ENCODE results near the gene CD9.

Gene CD9

DNA sequence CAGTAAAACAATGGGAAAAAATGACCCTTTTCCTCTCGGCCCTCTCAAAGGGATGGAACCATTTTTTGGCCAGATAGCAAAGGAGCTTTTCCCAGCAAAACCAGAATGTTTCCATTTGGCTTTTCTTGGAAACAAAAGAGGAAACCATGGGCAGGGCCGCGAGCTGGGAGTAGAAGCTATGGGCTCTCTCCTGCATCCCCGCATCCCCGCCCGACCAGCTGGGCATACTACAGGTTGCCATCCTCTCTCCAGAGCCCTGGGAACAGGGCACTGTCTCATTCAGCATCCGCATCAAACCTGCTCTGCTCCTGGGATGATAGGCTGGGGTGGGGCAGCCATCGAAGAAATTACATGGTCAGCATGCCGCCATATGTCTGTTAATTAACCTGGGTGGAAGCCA is 20.9 kb downstream of the CD9 start:
- DNase-seq (ENCODE audit: low read depth, low spot score), result no peak

GRCh38 chr12:6222078-6222654 is 22.0 kb downstream of the CD9 start:
- DNase-seq (ENCODE audit: low read depth, low spot score), result peak; percentile 43

GRCh38 chr12:6223545-6223944 is 23.3 kb downstream of the CD9 start:
- DNase-seq (ENCODE audit: low read depth, low spot score), result no peak

GRCh38 chr12:6224550-6224949 is 24.4 kb downstream of the CD9 start:
- peak; percentile 82 for DNase-seq (ENCODE audit: low read depth, low spot score)

- DNase-seq (ENCODE audit: low read depth, low spot score), result peak; percentile 58
These were observed 25.4 kb downstream of the CD9 start for GRCh38 chr12:6225630-6226001.

DNA sequence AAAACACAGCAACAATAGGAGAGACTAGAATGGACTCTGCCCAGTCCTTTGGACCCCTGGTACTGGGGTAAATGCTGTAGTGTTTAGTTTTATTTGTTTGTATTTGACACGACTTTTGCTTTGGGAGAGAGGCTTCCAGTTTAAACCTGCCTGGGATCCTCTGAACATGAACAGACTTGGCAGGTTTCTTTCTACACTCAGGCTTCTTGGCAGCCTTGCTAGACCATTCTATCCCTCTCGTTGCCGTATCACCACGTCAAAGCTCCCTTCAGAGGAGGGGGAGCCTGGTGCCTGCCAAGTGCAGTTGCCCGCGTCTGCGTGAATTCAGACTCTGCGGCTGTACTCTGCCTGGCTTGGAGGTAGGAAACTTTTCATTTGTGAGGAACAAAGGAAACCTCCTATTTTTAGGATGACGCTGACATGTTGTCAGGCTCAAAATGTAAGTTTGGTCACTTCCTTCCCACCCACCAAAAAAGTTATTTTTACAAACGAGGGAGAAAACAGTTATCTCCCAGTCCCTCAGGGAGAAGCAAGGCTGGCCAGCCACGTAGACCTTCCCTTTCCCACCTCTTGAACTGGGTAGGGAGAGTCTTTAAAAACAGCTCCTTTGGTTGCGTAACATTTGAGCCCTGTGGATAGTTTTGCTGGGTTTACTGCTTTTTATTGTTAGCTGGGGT is 25.9 kb downstream of the CD9 start:
- DNase-seq (ENCODE audit: low read depth, low spot score), result peak; percentile 93

DNA sequence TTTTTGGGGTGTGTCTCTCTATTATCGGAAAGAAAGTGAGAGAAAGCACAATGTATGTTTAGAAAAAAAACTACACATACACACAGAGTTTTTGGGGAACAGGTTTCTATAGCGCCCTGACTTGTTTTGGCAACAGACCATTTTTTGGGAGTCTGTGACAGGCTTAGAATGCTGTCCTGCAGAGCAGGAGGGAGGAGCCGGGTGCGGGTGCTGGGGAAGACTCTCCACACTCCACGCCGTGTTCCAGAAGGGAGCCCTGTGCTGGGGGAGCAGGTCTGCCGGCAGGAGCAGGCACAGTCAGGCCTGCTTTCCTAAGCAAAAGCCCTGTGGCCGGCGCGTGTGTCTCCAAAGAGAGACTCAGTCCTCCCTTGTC is 26.5 kb downstream of the CD9 start:
- no peak for DNase-seq (ENCODE audit: low read depth, low spot score)

GRCh38 chr12:6228535-6229223 is 28.5 kb downstream of the CD9 start:
- DNase-seq (ENCODE audit: low read depth, low spot score), result no peak

DNA sequence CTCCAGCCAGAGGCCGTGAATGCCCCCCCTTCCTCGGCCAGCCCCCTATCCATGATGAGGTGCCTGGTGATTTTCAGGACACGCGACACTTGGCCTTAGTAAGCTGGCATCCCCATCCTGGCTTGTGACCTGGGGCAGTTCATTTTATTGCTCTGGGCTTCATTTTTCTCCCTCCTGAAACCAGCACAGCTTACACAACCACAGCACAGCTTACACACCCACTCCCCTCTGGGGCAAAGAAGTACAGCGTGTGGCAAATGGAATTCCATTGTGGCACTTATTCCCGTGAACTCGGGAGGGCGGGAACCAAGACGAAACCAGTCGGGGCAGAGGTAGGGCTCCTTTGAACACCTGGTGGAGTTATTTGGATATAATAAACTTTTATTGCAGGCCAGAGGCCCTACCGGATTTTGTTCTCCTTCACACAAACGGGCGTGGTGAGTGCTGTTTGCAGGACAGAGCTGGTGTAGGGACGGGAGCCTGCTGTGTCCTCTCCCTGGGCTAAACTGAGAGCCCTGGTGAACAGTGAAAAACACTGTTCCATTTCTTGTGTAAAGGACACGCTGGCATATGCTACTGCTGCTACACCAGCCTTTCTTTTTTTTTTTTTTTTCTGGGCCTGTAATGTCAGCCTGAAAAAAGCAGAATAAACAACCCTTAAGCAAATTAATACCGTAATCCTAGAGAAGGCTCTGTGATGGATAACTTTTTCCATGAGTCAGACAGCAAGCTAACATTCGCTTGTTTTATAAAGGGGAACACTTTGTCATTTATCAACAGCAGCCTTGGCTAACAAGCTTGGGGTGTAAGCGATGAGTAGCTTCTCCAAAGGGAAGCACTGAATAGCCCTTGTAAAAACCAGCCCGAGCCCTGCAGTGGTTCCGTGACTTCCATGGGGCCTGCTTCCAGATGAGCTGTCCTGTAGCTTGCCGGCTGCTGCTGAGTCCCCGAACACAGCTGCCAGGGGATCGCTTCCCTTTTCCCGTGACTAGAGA is 29.3 kb downstream of the CD9 start:
- peak; percentile 82 for DNase-seq (ENCODE audit: low read depth, low spot score)

DNA sequence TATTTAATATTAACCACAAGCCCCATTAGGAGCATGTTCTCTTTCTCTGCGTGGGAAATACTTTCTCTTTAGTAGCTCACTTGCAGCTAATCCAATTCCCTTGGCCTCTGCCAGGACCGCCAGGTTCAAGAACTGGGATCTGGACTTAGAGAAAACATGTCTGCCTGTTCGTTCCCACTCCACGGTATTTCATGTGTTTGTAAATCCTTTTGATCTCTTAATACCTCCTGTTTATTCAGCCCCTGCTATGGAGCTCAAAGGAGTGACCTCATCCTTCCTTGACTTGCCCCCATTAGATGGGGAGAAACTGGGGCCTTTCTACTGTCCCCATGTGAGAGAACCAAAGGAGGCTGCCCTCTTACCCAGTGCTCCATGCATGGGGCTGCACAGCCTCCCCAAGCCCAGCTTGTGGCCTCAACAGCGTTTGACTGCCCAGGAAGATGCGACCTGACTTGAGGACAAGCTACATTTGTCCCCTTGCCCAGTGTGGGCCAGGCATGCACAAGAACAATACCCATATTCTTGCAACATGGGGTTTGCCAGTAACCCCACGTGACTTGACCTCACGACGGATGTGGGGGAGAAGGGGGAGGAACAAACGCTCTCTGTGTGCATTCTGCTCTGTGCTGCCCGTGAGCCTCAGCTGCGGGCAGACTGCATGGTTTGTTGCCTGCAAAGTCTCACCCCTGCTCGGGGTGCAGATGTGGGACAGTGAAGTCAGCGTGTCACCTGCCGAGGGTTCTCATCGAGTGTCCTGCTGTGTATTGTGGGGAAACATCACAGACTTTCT is 30.3 kb downstream of the CD9 start:
- peak; percentile 80 for DNase-seq (ENCODE audit: low read depth, low spot score)

DNA sequence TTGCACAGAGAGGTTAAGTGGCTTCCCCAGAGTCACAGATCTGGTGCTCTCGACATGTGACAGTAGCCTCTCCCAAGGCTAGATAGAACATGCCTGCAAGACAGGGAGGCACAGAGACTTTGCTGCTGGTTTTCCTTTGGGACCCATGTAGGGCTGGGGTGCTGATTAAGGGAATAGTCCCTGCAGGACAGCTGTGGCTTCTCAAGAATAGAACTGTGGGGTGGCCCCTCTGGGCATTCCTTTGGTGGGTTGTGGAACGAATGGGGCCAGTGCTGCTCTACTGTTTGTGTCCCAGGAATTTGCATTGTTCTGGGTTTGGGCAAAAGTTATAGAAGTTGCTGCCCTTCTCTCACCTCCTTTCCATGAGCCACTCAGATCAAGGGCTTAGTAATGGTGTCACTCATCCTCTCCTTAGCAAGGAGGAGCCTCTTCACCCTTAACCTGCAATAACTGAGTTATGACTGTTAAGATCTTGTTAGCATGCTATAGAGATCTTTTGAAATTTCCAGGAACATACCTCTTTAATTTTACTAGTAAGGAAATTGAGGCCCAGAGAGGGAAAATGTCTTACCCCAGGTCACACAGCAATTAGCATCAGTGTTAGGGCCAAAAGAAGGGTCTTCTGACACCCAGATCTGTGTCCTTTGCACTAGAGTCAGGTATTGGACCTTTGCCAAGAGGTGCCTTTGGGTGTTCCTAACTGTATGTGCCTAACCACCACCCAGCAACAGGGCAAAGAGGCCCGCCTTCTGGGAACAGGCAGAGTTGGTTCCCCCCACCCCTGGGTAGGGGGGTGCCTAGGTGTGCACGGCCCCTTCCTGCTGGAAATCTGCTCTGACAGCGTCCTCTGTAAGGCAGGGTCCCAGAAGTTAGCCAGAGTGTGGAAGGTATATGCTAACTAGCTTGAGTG is 31.4 kb downstream of the CD9 start:
- no peak for DNase-seq (ENCODE audit: low read depth, low spot score)

- no peak for DNase-seq (ENCODE audit: low read depth, low spot score)
These were observed 33.1 kb downstream of the CD9 start for GRCh38 chr12:6233121-6233971.

GRCh38 chr12:6234214-6234613 is 34.0 kb downstream of the CD9 start:
- DNase-seq (ENCODE audit: low read depth, low spot score), result no peak

DNA sequence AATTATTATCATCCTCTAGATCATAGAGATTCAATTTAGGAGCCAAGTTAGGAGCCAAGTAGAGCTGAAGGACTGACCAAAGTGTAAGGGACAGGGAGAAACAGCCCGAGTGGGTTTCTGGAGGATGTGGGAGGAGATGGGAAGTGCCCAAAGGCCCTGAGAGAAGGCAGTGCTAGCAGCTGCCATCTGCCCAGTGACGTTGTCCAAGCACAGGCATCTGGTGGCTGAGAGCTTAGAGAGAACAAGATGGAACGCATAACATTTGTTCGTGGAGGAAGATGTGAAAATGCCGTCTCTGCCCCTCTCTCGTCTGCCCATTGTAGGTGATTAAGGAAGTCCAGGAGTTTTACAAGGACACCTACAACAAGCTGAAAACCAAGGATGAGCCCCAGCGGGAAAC is 34.7 kb downstream of the CD9 start:
- DNase-seq (ENCODE audit: low read depth, low spot score), result no peak

DNA sequence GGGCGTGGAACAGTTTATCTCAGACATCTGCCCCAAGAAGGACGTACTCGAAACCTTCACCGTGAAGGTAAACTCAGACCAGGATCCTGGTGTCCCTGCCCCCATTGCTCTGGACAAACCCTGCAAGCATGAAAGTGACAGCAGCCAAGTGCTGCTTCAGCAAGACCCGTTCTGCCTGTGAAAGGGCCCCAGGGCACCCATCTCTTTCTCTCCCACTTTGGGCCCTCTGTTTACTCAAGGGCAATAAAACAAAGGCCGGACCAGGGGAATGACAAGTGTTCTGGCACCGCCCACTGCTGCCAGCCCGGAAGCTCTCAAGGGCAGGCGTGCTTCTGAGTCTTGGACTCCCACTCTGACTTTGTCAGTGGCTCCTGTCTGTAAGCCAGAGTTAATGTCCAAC is 35.3 kb downstream of the CD9 start:
- DNase-seq (ENCODE audit: low read depth, low spot score), result no peak

DNA sequence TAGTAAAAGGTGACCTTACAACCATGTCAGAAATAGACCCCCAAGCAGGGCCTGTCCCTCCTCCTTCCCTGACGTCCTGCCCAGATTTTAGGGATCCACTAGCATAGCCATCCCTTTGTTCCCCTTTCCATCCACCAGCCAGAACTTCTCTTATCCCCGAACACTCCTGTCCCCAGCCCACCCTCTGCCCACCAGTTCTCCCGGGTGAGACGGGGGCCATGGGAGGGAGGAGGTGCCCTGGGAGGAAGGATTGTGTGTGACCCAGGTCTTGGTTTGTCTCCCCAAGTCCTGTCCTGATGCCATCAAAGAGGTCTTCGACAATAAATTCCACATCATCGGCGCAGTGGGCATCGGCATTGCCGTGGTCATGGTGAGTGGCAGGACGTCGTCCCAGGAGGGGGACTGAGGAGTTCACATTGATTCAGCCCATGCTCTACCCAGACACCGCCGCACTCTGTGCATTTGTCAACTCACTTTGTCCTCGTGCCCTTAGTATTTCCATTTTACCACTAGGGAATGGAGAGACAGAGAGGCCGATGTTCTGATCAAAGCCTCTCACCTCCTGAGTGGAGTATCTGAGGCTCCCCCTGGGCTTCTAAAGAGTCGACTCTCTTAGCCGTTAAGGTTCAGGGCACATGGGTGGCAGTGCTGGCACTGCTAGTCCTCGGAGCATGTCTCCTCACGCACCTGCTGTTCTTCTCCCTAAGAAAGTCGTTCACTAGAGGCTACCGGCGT is 35.9 kb downstream of the CD9 start:
- DNase-seq (ENCODE audit: low read depth, low spot score), result no peak

- no peak for DNase-seq (ENCODE audit: low read depth, low spot score)
These were observed 36.4 kb downstream of the CD9 start for GRCh38 chr12:6236641-6236940.

DNA sequence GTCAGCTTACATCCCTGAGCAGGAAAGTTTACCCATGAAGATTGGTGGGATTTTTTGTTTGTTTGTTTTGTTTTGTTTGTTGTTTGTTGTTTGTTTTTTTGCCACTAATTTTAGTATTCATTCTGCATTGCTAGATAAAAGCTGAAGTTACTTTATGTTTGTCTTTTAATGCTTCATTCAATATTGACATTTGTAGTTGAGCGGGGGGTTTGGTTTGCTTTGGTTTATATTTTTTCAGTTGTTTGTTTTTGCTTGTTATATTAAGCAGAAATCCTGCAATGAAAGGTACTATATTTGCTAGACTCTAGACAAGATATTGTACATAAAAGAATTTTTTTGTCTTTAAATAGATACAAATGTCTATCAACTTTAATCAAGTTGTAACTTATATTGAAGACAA is 37.6 kb downstream of the CD9 start:
- no peak for DNase-seq (ENCODE audit: low read depth, low spot score)

DNA sequence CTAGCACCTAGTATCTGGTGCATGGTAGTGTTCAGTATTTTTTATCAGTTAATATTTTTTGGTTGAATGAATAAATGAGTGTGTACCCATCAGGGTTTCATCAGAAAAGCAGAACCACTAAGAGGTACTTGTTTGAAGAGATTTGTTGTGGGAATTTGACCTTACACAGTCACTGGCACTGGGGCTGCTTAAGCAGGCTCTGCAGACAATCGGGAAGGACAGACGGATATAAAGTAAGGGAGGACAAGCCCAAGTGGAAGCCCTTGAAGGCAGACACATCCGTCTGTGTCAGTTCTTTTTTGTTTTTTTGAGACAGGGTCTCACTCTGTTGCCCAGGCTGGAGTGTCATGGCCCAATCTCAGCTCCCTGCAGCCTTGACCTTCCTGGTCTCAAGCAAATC is 38.7 kb downstream of the CD9 start:
- DNase-seq (ENCODE audit: low read depth, low spot score), result no peak

Data from astrocyte of the hippocampus (primary cell).